ENCODE measurements around the gene ATG4B.

The ATG4B gene

DNA sequence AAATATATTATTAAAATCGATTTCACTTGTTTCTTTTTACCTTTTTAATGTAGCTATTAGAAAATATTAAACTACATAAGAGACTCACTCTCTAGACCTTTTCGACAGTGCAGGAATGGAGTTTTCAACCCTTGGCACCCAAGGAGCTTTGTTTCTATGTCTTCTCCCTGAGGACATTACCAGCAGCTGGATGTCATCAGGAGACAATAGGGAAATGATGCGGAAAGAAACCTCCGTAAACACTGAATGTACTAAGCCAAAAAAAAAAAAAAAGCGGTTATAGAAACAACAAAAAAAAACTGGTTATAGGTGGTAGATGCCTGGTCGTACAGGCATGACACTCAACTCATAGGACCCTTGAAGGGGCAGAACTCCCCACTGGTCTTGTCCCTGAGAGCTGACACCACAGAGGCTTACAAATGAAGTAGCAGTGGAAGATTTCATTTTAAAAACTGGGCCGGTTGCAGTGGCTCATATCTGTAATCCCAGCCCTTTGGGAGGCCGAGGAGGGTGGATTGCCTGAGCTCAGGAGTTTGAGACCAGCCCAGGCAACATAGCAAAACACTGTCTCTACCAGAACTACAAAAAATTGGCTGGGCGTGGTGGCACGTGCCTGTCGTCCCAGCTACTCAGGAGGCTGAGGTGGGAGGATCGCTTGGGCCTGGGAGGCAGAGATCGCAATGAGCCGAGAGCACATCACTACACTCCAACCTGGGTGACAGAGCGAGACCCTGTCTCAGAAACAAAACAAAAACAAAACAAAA lies 24.3 kb upstream of the ATG4B start:
- DNase-seq = no peak

DNA sequence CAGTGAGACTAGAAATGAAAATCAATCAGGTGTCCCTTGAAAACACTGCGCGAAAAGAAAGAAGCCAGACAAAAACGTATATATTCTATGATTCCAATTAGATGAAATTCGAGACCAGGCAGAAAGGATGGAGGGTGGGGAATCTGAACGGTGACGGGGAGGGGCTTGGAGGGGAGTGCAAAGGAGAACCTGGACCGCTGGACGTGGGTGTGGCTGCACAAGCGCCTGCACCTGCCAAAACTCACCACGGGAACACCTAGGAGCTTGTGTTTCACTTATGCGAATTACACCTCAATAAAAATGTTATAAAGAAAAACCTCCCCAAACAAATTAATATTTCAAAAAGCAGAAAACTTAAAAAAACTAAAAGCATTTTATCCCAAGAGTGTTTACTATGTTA lies 22.5 kb upstream of the ATG4B start:
- no peak for DNase-seq

DNA sequence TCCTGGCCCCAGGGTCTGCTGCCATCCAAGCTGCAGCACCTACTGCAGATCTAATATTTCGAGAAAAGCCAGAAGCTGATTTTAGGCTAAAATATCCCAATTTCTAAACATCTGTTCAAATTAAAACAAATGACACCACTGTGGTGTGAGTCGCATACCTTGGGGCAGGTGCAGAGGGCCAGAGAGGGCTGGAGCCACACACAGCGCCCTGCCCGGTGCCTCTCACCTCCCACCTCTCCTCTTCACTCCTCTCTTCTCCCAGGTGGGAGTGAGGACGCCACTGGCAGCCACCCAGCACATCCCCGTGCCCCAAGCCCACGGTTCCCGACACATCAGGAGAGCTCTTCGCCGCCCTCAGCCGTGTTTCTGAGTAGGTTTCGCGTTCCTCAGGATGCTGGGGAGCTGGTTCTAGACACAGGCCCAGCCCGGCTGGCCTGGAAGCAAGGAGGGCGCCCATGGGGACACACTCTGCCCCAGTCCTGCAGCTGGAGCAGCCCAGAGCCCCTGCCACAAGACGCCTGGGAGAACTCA lies 21.9 kb upstream of the ATG4B start:
- no peak for DNase-seq

DNA sequence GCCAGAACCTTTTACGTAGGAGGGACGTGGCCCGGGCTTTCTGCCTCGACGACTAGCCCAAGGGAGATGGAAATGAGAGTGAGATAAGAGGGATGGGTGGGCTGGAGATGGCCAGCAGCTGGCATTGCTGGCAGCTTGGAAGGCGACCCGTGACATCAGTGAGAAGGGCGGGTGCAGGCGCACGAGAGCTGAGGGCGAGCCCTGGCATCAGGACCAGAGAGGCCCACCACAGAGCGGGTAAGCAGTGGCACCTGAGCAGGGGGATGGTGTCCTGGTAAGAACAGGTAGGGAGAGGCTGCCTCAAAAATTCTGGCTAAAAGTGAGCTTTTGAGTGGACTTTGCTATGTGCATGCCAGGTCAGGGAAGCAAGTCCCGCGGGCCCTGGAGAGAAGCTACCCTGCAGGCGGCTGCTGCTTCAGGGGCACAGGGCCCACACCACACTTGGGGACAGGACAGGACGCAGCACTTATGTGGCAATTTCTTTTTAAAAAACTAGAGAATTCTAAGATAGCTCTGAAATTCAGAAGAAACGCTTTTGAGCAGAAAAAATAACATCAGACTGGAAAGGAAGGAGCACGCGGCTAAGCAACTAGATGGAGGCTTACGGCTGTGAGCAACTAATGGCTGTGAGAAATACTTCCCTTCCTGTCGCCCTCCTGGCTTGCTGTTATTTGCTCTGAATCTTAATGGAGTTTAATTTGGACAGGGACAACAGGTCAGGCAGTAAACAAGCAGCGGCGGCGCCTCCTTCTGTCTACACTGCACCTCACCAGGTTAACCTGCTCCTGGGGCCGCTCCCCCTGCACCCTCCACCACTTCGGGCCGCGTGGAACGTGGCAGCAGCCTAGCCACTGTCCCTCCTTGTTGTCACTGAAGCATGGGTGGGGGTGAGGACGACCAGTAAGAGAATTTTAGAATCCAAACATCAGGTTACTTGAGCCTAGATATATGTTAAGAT lies 21.0 kb upstream of the ATG4B start:
- no peak for DNase-seq

DNA sequence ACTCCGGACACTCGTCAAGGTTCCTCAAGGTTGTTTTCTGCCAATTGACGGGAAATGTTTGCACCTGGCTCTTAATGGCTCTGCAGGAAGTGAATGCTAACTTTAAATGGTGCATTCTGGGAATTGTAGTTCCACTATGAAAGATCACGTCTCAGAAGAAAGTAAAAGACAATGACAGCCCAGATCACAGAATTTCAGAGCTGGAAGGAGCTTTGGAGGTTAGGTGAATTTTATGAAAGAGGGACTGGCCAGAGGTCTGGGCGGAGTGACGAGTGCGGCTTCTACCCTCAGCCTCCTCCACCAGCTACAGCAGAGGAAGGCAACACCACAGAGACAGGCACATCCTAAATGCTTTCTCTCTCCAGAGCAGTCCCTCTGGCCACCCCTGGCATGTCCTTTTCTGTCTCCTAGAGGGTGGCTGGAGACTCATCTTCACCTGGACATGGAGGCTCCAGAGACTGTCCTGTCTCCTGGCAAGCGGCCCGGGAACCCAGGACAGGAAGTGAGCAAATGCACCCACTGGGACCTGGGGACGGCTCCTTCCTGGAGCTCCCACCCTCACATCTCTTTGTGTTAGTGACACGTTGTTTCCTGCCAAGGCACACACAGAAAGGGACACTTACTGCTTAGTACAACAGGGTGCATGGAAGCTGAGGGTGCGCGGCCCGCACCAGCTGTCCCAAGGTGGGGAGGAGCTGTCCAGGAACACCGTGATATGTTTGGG lies 19.9 kb upstream of the ATG4B start:
- DNase-seq = peak; percentile 76

DNA sequence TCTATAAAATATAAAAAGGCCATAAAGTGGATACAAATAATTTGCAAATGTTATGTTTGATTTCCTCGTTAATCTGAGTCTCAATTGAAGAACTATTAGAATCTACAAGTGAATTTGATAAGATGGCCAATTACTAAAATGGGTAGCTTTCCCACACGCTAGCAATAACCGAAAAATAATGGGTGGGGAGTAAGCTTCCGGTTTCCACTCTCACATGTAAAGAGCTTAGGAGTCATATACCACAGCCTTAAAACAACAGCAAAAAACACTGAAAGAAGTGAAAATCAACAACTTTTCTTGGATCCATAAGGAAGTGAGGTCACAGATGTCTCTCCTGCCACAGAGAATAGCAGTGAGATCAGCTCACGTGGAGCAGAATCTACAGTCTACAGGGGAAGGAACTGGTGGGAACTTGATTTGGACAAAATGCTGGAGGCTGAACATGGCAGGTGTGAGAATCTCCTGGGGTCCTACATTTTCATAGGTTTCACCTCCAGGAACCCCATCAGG lies 19.1 kb upstream of the ATG4B start:
- no peak for DNase-seq

DNA sequence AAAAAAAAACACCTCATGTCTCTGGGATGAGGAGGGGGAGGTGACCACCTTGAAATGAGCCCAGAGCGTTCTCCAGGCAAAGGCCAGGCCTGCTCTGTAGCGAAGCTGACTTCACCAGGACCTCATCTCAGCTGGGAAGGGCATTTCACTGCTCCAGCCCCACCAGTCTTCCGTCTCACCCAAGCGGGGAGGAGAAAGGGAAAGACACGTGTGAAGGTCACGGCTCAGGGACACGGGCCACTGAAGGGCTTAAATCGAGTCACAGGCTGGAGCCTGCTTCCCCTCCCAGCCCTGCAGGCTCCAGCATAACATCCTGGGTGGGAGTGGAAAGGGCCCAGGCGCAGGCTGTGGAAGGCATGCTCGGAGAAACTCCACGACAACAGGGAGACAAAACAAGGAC lies 18.7 kb upstream of the ATG4B start:
- no peak for DNase-seq

DNA sequence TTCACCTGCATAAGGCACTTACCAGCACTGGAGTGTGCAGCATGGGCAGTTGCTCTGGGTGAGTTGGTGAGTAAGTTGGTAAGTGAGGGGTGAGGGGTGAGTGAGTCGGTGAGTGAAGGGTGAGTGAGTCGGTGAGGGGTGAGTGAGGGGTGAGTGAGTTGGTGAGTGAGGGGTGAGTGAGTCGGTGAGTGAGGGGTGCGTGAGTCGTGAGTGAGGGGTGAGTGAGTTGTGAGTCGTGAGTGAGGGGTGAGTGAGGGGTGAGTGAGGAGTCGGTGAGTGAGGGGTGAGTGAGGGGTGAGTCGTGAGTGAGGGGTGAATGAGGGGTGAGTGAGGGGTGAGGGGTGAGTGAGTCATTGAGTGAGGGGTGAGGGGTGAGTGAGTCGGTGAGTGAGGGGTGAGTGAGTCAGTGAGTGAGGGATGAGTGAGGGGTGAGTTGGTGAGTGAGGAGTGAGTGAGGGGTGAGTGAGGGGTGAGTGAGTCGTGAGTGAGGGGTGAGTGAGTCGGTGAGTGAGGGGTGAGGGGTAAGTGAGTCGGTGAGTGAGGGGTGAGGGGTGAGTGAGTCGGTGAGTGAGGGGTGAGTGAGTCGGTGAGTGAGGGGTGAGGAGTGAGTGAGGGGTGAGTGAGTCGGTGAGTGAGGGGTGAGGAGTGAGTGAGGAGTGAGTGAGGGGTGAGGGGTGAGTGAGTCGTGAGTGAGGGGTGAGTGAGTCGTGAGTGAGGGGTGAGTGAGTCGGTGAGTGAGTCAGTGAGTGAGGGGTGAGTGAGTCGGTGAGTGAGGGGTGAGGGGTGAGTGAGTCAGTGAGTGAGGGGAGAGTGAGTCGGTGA lies 17.7 kb upstream of the ATG4B start:
- no peak for DNase-seq

DNA sequence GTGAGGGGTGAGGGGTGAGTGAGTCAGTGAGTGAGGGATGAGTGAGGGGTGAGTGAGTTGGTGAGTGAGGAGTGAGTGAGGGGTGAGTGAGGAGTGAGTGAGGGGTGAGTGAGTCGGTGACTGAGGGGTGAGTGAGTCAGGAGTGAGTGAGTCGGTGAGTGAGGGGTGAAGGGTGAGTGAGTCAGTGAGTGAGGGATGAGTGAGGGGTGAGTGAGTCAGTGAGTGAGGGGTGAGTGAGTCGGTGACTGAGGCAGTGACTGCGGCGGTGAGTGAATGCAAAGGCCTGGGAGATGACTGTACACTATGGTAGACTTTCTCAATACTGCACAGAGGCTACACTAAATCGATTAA lies 17.1 kb upstream of the ATG4B start:
- DNase-seq = no peak

DNA sequence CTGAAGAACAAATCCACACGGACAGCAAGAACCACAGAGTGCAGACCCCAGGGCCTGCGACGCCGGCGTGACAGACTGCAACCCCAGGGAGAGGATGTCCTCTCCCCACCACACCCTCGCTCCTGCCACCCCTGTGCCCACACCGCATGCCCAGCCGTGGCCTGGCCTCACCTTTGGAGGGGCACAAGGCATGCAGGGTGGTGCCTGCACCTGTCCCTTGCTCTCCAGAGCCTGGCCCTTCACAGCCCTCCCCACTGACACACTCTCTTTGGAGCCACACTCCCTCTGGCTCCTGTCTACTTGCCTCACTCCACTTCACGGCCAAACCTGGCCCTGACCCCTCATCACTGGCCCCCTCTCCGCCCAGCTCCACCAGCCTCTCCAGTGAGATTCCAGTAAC lies 9.8 kb upstream of the ATG4B start:
- no peak for DNase-seq

DNA sequence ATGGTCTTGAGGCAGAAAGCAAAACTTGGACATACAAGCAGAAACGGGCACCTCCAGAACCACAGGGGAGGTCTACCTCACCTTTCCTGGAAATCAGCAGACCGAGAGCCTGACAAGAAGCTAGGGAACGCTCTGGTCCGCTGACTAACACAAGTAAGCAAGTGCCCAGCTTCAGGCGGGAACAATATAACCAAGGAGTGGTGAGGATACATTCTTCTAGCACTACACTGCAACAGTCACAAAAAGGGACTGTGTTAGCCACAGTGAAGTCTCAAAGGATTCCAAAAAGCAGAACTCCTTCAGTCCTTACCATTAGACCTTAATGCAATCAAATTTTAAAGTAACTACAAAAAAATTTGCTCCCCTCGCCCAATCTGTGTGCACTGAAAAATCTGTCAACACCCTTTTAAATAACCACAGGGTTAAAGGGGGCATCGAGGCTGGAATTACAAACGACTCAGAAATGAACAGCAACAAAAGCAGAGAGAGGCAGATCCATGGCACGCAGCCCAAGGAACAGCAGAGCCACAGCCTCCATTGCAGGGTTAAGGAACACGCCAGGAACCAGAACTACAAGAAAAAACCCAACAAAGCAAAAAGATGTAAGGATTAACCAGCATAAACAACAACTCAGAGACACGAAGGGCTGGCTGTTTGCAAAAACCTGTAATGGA lies 7.6 kb upstream of the ATG4B start:
- DNase-seq = no peak

DNA sequence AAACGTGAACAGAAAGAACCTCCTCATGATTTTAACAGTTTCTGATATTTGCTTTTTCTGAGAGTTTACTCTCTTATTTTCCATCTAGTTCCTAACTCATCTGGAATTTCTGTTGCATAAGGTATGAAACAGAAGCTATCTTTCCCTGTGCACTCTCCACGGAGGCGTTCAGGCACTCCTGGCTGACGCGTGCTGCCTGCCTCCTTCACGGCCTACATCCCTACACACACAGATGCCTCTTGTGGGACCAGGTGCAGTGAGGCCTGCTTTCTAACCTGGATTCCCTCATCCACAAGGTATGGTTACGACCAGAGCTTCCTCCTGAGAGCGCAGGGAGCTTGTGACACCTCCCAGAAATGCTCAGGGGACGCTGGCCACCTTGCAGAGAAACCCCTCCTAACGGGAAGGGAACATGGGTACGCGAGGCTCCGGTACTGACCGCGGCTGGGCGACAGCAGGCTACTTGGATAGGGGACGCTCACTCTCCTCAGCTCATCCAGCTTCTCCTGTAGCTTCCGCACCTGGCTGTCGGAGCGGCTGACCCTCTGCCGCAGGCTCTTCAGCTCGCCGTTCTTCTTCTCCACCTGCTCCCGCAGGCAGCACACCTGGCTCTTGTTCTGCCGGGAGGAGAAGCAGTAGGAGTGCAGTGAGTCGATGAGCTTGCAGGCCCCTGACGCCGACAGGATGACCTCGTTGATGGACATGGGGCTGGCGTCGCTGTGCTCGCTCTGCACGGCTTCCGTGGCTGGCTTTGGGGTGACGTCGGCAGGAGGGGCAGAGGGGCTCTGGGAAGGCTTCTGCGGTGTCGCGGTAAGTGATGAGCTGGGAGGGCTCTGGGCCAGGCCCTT lies 4.8 kb upstream of the ATG4B start:
- no peak for DNase-seq

DNA sequence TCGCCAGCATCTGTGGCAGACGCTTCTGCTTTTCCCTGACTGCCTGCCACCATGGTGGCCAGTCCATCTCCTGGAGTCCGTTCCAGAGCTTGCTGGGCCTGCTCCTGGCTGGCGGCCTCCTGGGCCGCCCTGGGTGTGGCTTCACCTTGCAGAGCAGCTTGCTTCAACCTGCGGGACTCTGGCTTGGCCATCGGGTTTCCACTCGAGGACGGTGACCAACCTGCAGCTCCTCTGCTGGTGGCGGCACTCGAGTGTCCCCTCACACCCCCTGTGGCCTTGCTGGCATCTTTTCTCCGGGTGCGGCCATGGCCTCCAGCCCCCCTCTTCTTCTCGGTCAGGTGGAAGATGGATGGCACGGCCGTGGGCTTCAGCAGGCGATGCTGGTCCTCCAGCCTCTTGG lies 3.9 kb upstream of the ATG4B start:
- no peak for DNase-seq

DNA sequence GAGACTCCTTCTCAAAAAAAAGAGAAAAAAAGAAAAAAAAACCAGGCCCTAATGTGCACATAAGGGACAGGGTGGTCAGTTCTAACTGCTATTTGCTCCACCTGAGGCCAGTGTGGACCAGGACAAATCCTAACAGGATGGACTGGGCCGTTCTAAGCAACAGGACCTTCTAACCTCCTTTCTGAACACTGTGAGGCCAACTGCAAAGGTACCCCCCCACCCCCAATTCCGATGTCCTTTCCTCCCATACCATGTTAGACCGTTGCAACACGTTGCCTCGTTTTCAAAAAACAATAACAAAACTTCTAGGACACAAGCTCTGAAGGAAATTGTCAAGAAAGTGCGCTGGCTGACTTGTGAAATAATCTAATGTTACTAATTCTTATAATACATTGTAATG lies 1.7 kb upstream of the ATG4B start:
- DNase-seq = no peak

DNA sequence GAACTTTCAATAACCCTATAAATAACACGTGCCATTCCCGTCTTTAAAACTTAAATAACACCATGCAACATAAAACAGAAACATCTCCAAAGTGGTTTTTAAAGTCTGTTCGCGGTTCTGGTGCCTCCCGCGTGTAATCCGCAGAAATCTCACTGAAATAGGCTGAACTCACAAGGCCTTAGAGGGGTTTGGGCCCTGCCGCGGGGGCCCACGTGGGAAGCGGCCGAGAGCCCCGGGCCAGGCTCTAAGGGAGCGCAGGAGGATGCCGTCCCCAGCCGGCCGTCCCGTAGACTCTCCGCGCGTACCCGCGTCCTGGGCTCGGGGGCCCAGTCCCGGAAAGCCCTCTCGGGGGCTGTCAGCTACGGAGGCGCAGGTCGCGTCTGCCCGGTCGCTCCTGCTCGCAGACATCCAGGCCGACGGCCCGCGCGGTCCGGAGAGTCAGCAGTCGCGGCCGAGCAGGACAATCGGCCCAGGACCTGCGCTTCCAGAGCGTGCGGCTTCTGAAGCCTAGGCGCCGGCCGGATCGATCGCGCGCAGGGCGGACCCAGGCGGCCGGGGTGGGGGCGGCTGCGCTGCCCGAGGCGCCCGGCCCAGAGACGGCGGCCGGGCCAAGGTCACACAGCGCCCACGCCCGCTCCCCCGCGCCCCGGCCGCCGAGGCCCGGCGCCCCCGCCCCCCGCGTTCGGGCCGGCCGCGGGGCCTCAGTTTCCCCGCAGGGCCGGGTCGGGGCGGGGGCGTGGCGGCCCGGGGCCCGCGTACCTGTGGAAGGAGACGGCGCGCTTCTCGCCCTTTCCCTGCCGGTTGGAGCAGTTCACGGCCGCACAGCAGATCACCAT lies 1.1 kb upstream of the ATG4B start:
- DNase-seq = no peak

DNA sequence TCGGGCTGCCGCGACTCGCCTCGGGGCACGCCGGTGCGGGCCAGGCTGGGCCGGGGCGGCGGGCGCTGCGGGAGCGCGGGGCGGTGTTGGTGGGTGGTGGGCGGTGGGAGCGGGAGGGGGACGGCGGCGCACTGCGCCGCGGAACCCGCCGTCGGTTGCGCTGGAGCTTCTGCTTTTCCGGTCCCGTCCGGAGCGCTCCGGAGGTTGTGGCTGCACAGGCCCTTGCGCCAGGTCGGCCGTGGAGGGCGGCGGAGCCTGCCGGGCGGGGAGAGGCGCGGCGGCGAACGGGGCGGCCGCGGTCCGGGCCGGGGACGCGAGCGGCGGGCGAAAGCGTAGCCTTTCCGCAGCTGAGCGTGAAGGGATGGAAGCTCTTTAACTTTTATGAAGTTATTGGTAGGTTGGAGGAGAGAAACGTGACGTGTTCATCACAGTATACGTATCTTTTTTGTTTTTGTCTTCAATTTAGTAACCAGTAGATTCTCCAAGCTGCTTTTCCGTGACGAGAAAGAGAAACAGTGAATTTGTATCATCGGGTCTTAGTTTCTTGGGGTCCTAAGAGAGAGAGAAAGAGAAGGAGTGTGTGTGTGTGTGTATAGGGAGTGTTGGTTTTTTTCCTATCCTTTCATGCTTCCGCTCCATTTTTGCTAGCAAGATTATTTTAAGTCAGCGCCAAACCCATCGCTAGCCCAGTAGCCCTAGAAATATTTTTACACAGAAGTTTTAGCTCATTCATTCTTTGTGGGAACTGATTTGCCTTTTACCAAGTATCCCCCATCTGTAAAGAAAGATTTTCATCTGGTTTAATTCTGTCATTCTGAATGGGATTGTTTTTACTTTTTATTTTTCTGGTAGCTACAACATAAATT lies 535 bp downstream of the ATG4B start:
- DNase-seq = no peak

DNA sequence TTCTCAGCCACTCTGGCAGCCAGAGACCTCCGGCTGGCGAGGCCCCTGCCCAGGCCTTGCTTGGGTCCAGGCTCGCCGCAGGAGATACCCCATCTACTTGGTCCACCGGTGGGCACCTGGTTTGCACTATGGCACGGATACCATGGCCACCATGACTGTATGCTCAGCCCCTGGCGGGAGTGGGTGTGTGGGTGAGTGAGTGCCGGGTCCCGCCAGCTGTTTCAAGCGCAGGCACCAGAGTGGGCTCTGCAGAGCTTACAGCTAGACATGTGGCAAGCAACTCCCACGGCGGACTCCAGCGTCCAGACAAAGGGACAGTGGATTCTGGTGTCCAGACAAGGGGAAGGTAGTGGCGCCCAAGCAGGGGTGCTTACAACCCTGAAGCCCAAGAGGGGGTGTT lies 1.4 kb downstream of the ATG4B start:
- no peak for DNase-seq

DNA sequence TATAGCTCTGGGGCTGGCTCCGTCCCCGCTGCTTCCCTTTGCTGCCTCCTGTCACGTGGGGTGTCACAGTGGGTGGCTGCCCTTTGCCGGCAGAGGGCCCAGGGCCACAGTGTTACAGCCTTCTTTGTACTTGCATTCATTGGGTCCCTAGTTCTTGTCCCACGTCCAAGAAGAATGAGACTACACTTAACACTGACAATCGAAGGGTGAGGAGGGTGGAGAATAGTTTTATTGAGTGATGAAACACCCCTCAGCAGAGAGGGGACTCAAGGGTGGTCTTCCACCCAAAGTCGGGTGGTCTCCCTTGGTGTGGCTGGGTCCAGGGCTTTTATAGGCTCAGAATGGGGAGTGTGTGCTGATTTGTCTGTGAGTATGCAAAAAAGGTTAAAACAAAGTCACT lies 1.9 kb downstream of the ATG4B start:
- no peak for DNase-seq
